Naive thymus-derived CD4-positive, alpha-beta T cell (primary cell): ENCODE data around the gene CD6. TPM values are rescaled to one million over a fixed set of nuclear protein-coding genes. Genes with fewer than 3 reads are reported as not detected.

Experiments
- ATAC-seq: fragments of 150-1000 bp; cut with Tn5 transposase; 2 replicates; pipeline ENCODE4 v1.10.0; 2021; ENCODE audit warnings: mild to moderate bottlenecking, moderate library complexity
- CTCF ChIA-PET: fragments of 350-600 bp; sonication (Branson Sonifier 250); formaldehyde crosslinking; loops from one replicate; lab custom pipeline; 2021; ENCODE audit warnings: antibody characterized with exemption; lab: Charles Lee
- POLR2A ChIA-PET: fragments of 350-600 bp; sonication (Branson Sonifier 250); formaldehyde crosslinking; loops from one replicate; lab custom pipeline; 2021; ENCODE audit warnings: antibody characterized with exemption, inconsistent platforms; lab: Charles Lee
- DNase-seq, 9 donors: peaks; one replicate each; pipeline versions ENCODE4 v3.0.0 to v3.0.0-alpha.2; 2020 to 2022; ENCODE audit warnings: mixed read lengths in 1 of 9
- H3K27ac ChIP-seq: one replicate; pipeline ENCODE4 v1.7.0; 2013; ENCODE audit warnings: mild to moderate bottlenecking, low read depth, low read length, moderate library complexity
- H3K27me3 ChIP-seq, 2 donors: one replicate each; pipeline ENCODE4 v1.7.0; 2013; ENCODE audit warnings: low read length in 2 of 2, mild to moderate bottlenecking in 2 of 2, moderate library complexity in 2 of 2; ENCODE audit not compliant: control insufficient read depth in 2 of 2, insufficient read depth in 2 of 2
- H3K36me3 ChIP-seq, 3 experiments: 1 replicate in 2 of 3; 2 replicates in 1 of 3; pipeline ENCODE4 v1.7.0; 2013; ENCODE audit warnings: low read length in 3 of 3, mild to moderate bottlenecking in 3 of 3, moderate library complexity in 1 of 3; ENCODE audit not compliant: insufficient read depth in 3 of 3, control insufficient read depth in 2 of 3
- H3K4me1 ChIP-seq, 2 donors: one replicate each; pipeline ENCODE4 v1.7.0; 2013; ENCODE audit warnings: low read length in 2 of 2, mild to moderate bottlenecking in 2 of 2, moderate library complexity in 1 of 2; ENCODE audit not compliant: control insufficient read depth in 2 of 2, insufficient read depth in 2 of 2
- H3K4me3 ChIP-seq: 2 replicates; pipeline ENCODE4 v1.7.0; 2013; ENCODE audit warnings: mild to moderate bottlenecking, low read length
- H3K9me3 ChIP-seq, 3 experiments: 1 replicate in 2 of 3; 2 replicates in 1 of 3; pipeline ENCODE4 v1.7.0; 2013; ENCODE audit warnings: low read length in 3 of 3; ENCODE audit not compliant: control insufficient read depth in 2 of 3
- H3K27ac Mint-ChIP-seq, 9 donors: one replicate each; pipeline ENCODE4 v1.8.0; 2020 to 2022; ENCODE audit warnings: mixed read lengths in 9 of 9, mild to moderate bottlenecking in 8 of 9, moderate library complexity in 5 of 9, inconsistent platforms in 2 of 9
- H3K27me3 Mint-ChIP-seq, 5 donors: one replicate each; pipeline ENCODE4 v1.8.0; 2021 to 2022; ENCODE audit warnings: mixed read lengths in 5 of 5, mild to moderate bottlenecking in 1 of 5
- H3K36me3 Mint-ChIP-seq, 5 donors: one replicate each; pipeline ENCODE4 v1.8.0; 2020 to 2022; ENCODE audit warnings: mixed read lengths in 5 of 5, mild to moderate bottlenecking in 3 of 5, inconsistent platforms in 1 of 5
- H3K4me1 Mint-ChIP-seq, 7 donors: one replicate each; pipeline ENCODE4 v1.8.0; 2020 to 2022; ENCODE audit warnings: mixed read lengths in 7 of 7, mild to moderate bottlenecking in 3 of 7, inconsistent platforms in 1 of 7
- H3K4me3 Mint-ChIP-seq, 10 donors: one replicate each; pipeline ENCODE4 v1.8.0; 2020 to 2022; ENCODE audit warnings: mild to moderate bottlenecking in 10 of 10, mixed read lengths in 10 of 10, moderate library complexity in 6 of 10, inconsistent platforms in 2 of 10
- H3K9me3 Mint-ChIP-seq, 11 donors: one replicate each; pipeline ENCODE4 v1.8.0; 2020 to 2022; ENCODE audit warnings: mixed read lengths in 11 of 11, mild to moderate bottlenecking in 4 of 11, inconsistent platforms in 1 of 11, moderate library complexity in 1 of 11
- intact Hi-C, 2 donors: fragments of 100-400 bp; cut with micrococcal nuclease; formaldehyde crosslinking; loops; one replicate each; pipeline ENCODE4 v1.15.1; 2023
- polyA plus RNA-seq, 2 donors: library from polyadenylated mRNA; unstranded; fragments of 300-500 nt; fragmentation: Illumina TruSeq; gene quantifications; one replicate each; pipeline ENCODE4 v1.2.3, GENCODE V29; 2021
- total RNA-seq, 6 experiments: library from RNA in 5 of 6; stranded (reverse) in 5 of 6; gene quantifications; 1 replicate in 5 of 6; 2 replicates in 1 of 6; pipeline ENCODE4 v1.2.3 and lab custom pipeline; 2021 to 2026

The CD6 gene
- total and polyA plus RNA-seq, 7 experiments from 2014 or later = 195 to 653 (median 416) TPM

DNA sequence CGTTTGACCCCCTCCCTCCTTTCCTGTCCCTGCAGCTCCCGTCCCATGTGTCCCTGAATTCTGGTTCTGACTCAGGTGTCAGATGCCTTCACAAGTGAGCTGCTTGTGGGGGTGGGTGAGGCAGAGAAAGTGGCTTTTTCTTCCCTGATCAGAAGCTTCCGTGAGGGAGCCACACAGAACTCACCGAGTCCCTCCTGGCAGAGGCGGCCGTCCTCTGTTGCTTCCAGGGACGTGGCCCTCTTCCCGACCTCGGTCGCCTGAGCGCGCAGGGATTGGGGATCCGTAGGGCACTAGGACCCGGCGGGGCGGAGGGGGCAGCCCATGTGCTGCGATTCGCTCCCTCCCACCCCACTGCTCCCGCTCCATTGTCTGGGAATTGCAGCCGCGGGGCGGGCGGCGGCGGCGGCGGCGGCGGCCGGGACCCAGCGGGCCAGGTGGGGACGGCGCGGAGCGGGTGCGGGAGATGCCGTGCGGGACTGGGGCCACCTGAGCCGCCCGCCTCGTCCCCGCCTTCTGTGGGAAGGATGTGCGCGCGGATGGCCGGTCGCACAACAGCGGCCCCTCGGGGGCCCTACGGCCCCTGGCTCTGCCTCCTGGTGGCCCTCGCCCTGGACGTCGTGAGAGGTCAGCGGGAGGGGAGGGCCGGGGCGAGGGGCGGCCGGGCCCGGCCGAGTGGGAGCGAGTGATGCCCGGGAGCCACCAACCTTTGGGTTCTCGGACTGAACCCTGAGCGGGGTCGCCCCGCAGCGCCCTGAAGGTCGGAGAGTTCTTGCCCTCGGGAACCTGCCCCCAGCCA, 47.2 kb upstream of the CD6 start, which contains the start of gene TMEM132A:
Gene TMEM132A, plus strand, starts transcription at position 351 of the 796 bp plus-strand sequence. Its CDS starts 174 bp downstream, at position 525.
- H3K4me1 ChIP-seq = peaks cover 4 to 18% of the 10 kb centered on the region in 2 donors
- H3K27me3 ChIP-seq = peaks cover 4 to 6% of the 10 kb centered on the region in 2 donors
- ATAC-seq (peak; percentile 21), DNase-seq (peak in 3 of 9 donors; percentile 11 to 37 (median 24))
- H3K9me3 ChIP-seq = no peaks in the 10 kb centered on the region
- Mint-ChIP-seq H3K4me3 (peak within 1 kb of the TSS; percentile 52 to 80 (median 68)), H3K27me3 (peaks cover 5 to 30% (median 15%) of the 10 kb centered on the region in 5 donors), H3K9me3 (no peaks in the 10 kb centered on the region), H3K4me1 (peaks cover 8 to 17% (median 16%) of the 10 kb centered on the region in 7 donors), H3K36me3 (peaks cover 19 to 42% (median 32%) of the 10 kb centered on the region in 5 donors), H3K27ac (peak within 1 kb of the TSS in 2 of 9 donors; percentile 33 to 61)
- POLR2A ChIA-PET = interaction anchor here (0.6 to 1.2 kb wide), 4 partner anchors 9 to 183 kb away, joined by 3 to 5 read pairs (median 3); partner anchors contain the start of genes PRPF19 and TMEM109
- no peak within 1 kb of the TSS for H3K27ac ChIP-seq
- intact Hi-C loops = no loop called here
- CTCF ChIA-PET = interaction anchor here (0.6 to 1.1 kb wide), 2 partner anchors 11 to 206 kb away, joined by 3 to 4 read pairs; partner anchors contain the start of gene TMEM109
- H3K36me3 ChIP-seq = peaks cover 12 to 38% (median 20%) of the 10 kb centered on the region in 3 experiments
- peak within 1 kb of the TSS; percentile 43 for H3K4me3 ChIP-seq

- ChIA-PET POLR2A (no interaction called here), CTCF (no interaction called here)
- peaks cover 7 to 33% (median 14%) of the 10 kb centered on the region in 3 experiments for H3K36me3 ChIP-seq
- H3K27me3 Mint-ChIP-seq = peaks cover 5 to 39% (median 16%) of the 10 kb centered on the region in 5 donors
- peaks cover 8 to 17% (median 15%) of the 10 kb centered on the region in 7 donors for H3K4me1 Mint-ChIP-seq
- DNase-seq = no peak
- H3K4me3 ChIP-seq = peak overlapping the region; percentile 41
- peak; percentile 39 for ATAC-seq
- peak overlapping the region in 1 of 9 donors; percentile 61 for H3K27ac Mint-ChIP-seq
- H3K36me3 Mint-ChIP-seq = peaks cover 16 to 34% (median 23%) of the 10 kb centered on the region in 5 donors
- peak overlapping the region; percentile 52 to 76 (median 66) for H3K4me3 Mint-ChIP-seq
- no peaks in the 10 kb centered on the region for H3K9me3 Mint-ChIP-seq
- intact Hi-C loops = no loop called here
- no peaks in the 10 kb centered on the region for H3K9me3 ChIP-seq
- H3K27me3 ChIP-seq = peaks cover 4 to 6% of the 10 kb centered on the region in 2 donors
- peaks cover 4 to 18% of the 10 kb centered on the region in 2 donors for H3K4me1 ChIP-seq
- H3K27ac ChIP-seq = no peak overlapping the region
Observed at GRCh38 chr11:60924906-60925853, 46.3 kb upstream of the CD6 start.

- H3K4me1 ChIP-seq = peaks cover 4 to 18% of the 10 kb centered on the region in 2 donors
- H3K4me3 ChIP-seq = no peak overlapping the region
- Mint-ChIP-seq H3K27ac (no peak overlapping the region), H3K36me3 (peaks cover 9 to 27% (median 17%) of the 10 kb centered on the region in 5 donors), H3K9me3 (no peaks in the 10 kb centered on the region), H3K4me3 (peak overlapping the region in 7 of 10 donors; percentile 11 to 76 (median 55)), H3K4me1 (peaks cover 8 to 17% (median 15%) of the 10 kb centered on the region in 7 donors), H3K27me3 (peaks cover 5 to 43% (median 16%) of the 10 kb centered on the region in 5 donors)
- DNase-seq (no peak), ATAC-seq (no peak)
- intact Hi-C loops = no loop called here
- no peaks in the 10 kb centered on the region for H3K9me3 ChIP-seq
- ChIA-PET CTCF (no interaction called here), POLR2A (no interaction called here)
- peaks cover under 1 to 26% (median 8%) of the 10 kb centered on the region in 3 experiments for H3K36me3 ChIP-seq
- no peak overlapping the region for H3K27ac ChIP-seq
- peaks cover 4 to 6% of the 10 kb centered on the region in 2 donors for H3K27me3 ChIP-seq
Observed at GRCh38 chr11:60925868-60926267, 45.6 kb upstream of the CD6 start.

DNA sequence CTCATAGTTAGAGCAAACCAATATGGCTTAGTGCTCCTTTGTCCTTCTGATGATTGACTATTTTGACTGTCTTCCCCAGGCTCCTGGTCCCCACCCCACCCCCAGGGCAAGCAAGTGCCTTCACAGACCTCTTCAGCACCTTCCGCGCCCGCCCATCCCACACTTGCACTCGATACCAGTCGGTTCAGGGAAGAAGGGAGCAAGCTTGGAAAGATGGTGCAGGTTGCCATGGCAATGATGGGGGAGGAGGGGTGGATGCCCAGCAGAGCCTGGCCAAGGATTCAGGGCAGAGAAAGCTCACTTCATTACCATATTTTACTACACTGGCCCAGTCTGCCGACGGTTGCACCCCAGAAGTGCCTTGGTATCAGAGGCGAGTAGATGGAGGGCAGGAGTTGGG, 45.0 kb upstream of the CD6 start:
- Histone ChIP-seq H3K27me3 (peaks cover 4 to 6% of the 10 kb centered on the region in 2 donors), H3K9me3 (no peaks in the 10 kb centered on the region), H3K4me3 (no peak overlapping the region), H3K4me1 (peaks cover 4 to 18% of the 10 kb centered on the region in 2 donors), H3K27ac (no peak overlapping the region), H3K36me3 (peaks cover 0 to 20% (median 2%) of the 10 kb centered on the region in 3 experiments)
- Mint-ChIP-seq H3K4me3 (peak overlapping the region in 3 of 10 donors; percentile 11 to 76 (median 28)), H3K4me1 (peaks cover 8 to 17% (median 15%) of the 10 kb centered on the region in 7 donors), H3K9me3 (no peaks in the 10 kb centered on the region), H3K36me3 (peaks cover 8 to 21% (median 10%) of the 10 kb centered on the region in 5 donors), H3K27ac (no peak overlapping the region), H3K27me3 (peaks cover 5 to 44% (median 16%) of the 10 kb centered on the region in 5 donors)
- intact Hi-C loops = no loop called here
- ATAC-seq = no peak
- CTCF ChIA-PET = no interaction called here
- POLR2A ChIA-PET = no interaction called here
- DNase-seq = no peak

DNA sequence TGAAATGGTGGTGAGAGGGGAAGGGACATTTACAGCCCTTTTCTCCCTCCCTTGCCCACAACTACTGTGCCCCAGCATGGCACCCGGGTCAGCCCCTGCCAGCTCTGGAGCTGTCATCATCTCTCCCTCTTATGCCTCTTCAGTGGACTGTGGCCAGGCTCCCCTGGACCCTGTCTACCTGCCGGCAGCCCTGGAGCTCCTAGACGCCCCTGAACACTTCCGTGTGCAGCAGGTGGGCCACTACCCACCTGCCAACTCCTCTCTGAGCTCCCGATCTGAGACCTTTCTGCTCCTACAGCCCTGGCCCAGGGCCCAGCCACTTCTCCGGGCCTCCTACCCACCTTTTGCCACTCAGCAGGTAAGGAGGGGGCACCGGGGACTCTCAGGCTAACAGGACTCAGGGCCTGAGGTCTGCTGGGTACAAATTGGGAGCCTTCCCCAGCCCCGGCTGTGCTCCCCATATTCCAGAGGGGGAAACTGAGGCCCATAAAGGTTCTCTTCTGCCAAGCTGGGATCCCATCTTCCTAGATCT, 44.4 kb upstream of the CD6 start:
- no peak for ATAC-seq
- Histone ChIP-seq H3K9me3 (no peaks in the 10 kb centered on the region), H3K4me1 (peaks cover 4 to 18% of the 10 kb centered on the region in 2 donors), H3K27ac (no peak overlapping the region), H3K36me3 (peaks cover 0 to 13% (median 0%) of the 10 kb centered on the region in 3 experiments), H3K27me3 (peaks cover 4 to 6% of the 10 kb centered on the region in 2 donors), H3K4me3 (no peak overlapping the region)
- H3K27ac Mint-ChIP-seq = no peak overlapping the region
- DNase-seq = no peak
- peaks cover 8 to 17% (median 15%) of the 10 kb centered on the region in 7 donors for H3K4me1 Mint-ChIP-seq
- no peaks in the 10 kb centered on the region for H3K9me3 Mint-ChIP-seq
- H3K36me3 Mint-ChIP-seq = peaks cover 4 to 14% (median 8%) of the 10 kb centered on the region in 5 donors
- ChIA-PET POLR2A (no interaction called here), CTCF (no interaction called here)
- intact Hi-C loops = no loop called here
- peak overlapping the region in 1 of 10 donors; percentile 38 for H3K4me3 Mint-ChIP-seq
- peaks cover 5 to 44% (median 16%) of the 10 kb centered on the region in 5 donors for H3K27me3 Mint-ChIP-seq
